Dendritic cell treated with granulocyte-macrophage colony-stimulating factor and Interleukin-4, amounts not matched to agents 40 ng/mL and 50 ng/mL, for 4 days (primary cell): ENCODE data around the gene IFI27L1.

ENCODE experiments used
- H3K27ac Mint-ChIP-seq: one replicate; pipeline ENCODE4 v1.8.0; 2022; ENCODE audit warnings: mild to moderate bottlenecking, mixed read lengths
- H3K27me3 Mint-ChIP-seq: one replicate; pipeline ENCODE4 v1.8.0; 2022; ENCODE audit warnings: mild to moderate bottlenecking, mixed read lengths
- H3K36me3 Mint-ChIP-seq: one replicate; pipeline ENCODE4 v1.8.0; 2022; ENCODE audit warnings: low read depth, mixed read lengths
- H3K4me1 Mint-ChIP-seq: one replicate; pipeline ENCODE4 v1.8.0; 2022; ENCODE audit warnings: low read depth, mixed read lengths
- H3K4me3 Mint-ChIP-seq: one replicate; pipeline ENCODE4 v1.8.0; 2022; ENCODE audit warnings: mild to moderate bottlenecking, moderate library complexity, mixed read lengths
- H3K9me3 Mint-ChIP-seq: one replicate; pipeline ENCODE4 v1.8.0; 2022; ENCODE audit warnings: mixed read lengths
- intact Hi-C: fragments of 100-400 bp; cut with micrococcal nuclease; formaldehyde crosslinking; loops from one replicate; pipeline ENCODE4 v1.15.0; 2022

The IFI27L1 gene

DNA sequence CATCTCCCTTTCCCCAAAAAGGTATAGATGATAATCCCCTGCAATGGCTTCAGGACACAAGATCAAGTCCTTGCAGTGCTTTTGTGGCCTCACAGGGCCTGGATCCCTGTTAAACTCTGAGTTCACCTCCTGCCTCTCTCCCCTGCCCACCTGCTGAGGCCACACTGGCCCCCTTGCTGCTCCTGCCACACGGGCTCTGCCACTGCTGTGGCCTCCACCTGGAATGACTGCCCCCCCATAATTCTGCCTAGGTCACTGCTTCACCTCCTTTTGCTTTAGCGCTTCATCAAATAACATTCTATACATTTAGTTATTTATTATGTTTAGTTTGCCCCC, 28.8 kb downstream of the IFI27L1 start:
- Mint-ChIP-seq H3K27ac (no peak overlapping the region), H3K4me1 (peaks cover 12% of the 10 kb centered on the region), H3K4me3 (no peak overlapping the region), H3K27me3 (peaks cover 2% of the 10 kb centered on the region), H3K9me3 (no peaks in the 10 kb centered on the region), H3K36me3 (no peaks in the 10 kb centered on the region)
- intact Hi-C loops, result no loop called here

DNA sequence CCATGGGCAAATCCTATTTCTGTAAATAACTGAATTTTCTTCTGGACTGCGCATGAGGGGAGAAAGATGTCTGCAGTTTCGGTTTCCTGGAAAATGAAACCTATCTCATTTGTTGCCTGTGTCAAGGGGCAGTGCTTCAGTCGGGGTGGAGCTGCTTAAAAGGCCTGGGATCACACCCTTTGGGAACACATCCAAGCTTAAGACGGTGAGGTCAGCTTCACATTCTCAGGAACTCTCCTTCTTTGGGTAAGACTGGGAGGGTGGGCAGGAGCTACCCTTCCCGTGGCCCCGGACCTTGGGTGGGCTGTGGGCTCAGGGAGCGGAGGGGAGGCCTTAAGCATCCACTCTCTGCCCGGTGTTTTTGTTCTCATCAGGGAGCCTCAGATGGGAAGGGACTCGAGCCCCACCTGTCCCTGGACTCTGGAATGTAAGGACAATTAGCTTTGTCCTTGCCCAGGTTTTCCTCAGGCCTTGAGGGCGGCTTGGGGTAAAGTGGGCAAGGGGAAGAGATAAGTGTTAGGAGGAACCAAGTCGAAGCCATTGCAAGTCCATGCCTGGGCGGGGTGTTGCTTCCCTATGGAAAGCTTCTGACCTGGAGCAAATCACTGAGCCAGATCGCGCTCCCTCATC, 29.6 kb downstream of the IFI27L1 start, which contains the start of gene IFI27:
Gene IFI27 (plus strand): TSS at position 185 of the 630 bp plus-strand sequence.
- intact Hi-C loops, result no loop called here
- Mint-ChIP-seq H3K4me3 (no peak within 1 kb of the TSS), H3K27me3 (peaks cover 5% of the 10 kb centered on the region), H3K9me3 (no peaks in the 10 kb centered on the region), H3K27ac (no peak within 1 kb of the TSS), H3K36me3 (no peaks in the 10 kb centered on the region), H3K4me1 (peaks cover 20% of the 10 kb centered on the region)

DNA sequence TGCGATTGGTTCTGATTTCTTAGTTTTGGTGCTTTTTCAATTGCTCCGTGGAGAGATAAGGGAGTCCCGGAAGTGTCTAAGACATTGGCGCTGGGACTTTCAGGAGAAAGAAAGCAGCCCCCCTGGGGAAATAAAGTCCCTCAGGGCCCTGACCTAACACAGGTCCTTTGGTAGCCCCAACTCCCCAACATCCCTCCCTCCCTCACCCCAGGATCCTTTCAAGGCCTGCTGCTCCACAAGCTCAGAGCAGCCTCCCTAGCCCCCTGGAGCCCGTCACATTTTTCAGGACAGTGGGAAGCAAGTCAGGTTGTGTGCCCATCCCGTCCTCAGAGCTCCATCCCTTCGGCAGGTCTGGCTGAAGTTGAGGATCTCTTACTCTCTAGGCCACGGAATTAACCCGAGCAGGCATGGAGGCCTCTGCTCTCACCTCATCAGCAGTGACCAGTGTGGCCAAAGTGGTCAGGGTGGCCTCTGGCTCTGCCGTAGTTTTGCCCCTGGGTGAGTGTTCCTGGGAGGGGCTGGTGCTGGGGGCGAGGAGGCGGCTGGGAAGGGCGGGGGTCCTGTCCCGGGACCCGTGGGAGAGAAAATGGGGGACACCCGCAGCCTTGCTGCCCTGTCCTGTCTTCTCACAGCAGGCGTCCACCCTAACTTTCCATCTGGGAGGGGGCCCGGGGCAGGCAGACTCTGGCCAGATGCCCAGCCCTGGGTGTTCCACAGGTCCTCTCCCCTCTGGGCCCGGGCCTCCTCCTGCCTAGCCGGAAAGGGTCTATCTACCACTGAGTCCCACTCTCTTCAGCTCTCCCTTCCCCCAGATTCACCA, 30.4 kb downstream of the IFI27L1 start:
- H3K4me1 Mint-ChIP-seq, result peaks cover 24% of the 10 kb centered on the region
- H3K36me3 Mint-ChIP-seq, result no peaks in the 10 kb centered on the region

DNA sequence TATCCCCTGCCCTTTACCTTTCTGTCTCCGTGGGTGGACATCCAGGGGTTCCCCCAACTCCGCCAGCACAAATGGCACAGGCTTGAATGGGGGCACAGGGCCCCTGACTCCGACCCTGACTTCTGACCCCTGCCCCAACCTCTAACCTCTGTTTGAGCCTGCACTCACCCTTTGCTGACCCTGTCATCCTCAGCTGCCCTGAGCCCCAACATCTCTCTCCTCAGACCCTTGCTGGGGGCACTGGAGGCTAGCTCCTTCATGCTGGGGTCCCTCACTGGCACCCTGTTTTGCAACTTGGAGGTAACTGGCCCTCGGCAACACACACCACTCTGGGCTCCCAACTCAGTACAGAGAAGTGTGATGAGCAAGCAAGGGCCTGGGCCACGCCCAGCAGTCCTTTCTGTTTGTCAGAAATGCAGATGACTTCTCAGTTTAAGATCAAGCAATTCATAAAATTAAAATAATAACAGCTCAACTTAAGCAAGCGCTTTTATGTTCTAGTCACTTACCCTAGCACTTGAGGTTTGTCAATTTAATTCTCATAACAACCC, 31.5 kb downstream of the IFI27L1 start:
- peaks cover 15% of the 10 kb centered on the region for H3K27me3 Mint-ChIP-seq
- intact Hi-C loops, result no loop called here
- H3K4me1 Mint-ChIP-seq, result peaks cover 24% of the 10 kb centered on the region
- H3K4me3 Mint-ChIP-seq, result no peak overlapping the region
- H3K9me3 Mint-ChIP-seq, result no peaks in the 10 kb centered on the region
- H3K27ac Mint-ChIP-seq, result peak overlapping the region; percentile 30
- no peaks in the 10 kb centered on the region for H3K36me3 Mint-ChIP-seq

More for the DNA sequence above, 30.4 kb downstream of the IFI27L1 start:
- H3K27me3 Mint-ChIP-seq, result peaks cover 11% of the 10 kb centered on the region
- H3K4me3 Mint-ChIP-seq, result no peak overlapping the region
- peak overlapping the region; percentile 30 for H3K27ac Mint-ChIP-seq
- intact Hi-C loops, result no loop called here
- H3K9me3 Mint-ChIP-seq, result no peaks in the 10 kb centered on the region

DNA sequence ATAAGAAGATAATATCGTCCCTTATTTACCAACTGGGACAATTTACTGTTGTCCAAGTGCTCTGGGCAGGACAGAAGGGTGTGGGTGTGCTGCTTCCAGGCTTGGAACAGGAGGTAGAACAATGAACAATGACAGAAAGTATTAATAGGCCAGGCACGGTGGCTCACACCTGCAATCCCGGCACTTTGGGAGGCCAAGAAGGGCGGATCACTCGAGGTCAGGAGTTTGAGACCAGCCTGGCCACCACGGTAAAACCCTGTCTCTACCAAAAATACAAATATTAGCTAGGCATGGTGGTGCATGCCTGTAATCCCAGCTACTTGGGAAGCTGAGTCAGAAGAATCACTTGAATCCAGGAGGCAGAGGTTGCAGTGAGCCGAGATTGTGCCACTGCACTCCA, 32.0 kb downstream of the IFI27L1 start:
- intact Hi-C loops, result no loop called here
- Mint-ChIP-seq H3K9me3 (no peaks in the 10 kb centered on the region), H3K36me3 (no peaks in the 10 kb centered on the region), H3K27ac (peak overlapping the region; percentile 30), H3K4me3 (no peak overlapping the region), H3K27me3 (peaks cover 20% of the 10 kb centered on the region), H3K4me1 (peaks cover 24% of the 10 kb centered on the region)

DNA sequence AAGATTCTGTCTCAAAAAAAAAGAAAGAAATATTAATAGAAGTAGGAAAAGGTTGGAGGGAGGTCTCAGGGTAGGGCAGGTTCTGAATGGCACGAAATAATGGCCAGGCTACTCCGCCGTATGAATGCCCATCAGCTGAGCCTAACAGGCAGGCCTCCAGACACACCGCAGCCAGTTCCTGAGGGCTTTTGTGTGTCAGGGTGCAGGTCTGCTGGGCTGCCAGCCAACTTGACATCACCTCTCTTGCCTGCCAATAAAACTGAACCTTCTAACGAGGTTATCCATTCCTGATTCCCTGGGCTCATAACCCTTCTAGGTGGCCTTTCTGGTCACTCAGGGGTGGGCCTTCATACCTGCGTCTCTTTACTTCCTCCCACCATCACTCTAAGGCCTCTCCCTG, 32.4 kb downstream of the IFI27L1 start:
- Mint-ChIP-seq H3K27me3 (peaks cover 23% of the 10 kb centered on the region), H3K27ac (no peak overlapping the region), H3K4me3 (no peak overlapping the region), H3K36me3 (no peaks in the 10 kb centered on the region), H3K9me3 (no peaks in the 10 kb centered on the region), H3K4me1 (peaks cover 24% of the 10 kb centered on the region)
- intact Hi-C loops, result no loop called here

DNA sequence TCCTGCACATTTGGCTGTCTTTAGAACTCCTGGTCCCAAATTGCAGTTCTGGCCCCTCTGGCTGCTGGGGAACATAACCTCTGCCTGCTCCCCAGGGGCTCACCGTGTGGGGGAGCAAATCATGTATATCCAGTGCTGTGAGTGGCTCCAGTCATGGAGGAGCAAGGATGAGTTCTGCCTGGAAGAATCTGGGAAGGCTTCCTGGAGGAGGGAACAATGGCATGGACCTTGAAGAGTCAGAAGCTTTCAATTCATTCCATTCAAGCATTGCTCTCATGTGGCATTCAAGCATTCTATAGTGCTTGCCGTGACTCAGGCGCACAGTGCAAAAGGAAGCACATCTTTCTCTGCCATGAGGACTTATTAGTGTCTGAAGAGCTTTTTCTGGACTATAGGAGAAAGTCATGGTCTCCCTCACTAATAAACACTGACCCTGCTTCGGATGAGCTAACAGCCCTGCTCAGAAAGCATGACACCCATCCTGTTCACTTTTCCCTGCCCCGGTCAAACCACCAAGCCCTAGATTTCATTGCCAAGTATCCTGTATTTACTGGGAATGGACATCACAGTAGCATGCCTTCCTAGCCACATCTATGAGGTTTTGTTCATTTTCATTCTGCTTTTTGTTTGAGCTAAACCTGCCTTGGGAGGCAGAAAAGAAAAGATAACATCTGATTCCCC, 32.9 kb downstream of the IFI27L1 start:
- Mint-ChIP-seq H3K27me3 (peaks cover 24% of the 10 kb centered on the region), H3K9me3 (no peaks in the 10 kb centered on the region), H3K27ac (peak overlapping the region; percentile 69), H3K36me3 (no peaks in the 10 kb centered on the region), H3K4me3 (no peak overlapping the region), H3K4me1 (peaks cover 24% of the 10 kb centered on the region)
- intact Hi-C loops, result no loop called here

DNA sequence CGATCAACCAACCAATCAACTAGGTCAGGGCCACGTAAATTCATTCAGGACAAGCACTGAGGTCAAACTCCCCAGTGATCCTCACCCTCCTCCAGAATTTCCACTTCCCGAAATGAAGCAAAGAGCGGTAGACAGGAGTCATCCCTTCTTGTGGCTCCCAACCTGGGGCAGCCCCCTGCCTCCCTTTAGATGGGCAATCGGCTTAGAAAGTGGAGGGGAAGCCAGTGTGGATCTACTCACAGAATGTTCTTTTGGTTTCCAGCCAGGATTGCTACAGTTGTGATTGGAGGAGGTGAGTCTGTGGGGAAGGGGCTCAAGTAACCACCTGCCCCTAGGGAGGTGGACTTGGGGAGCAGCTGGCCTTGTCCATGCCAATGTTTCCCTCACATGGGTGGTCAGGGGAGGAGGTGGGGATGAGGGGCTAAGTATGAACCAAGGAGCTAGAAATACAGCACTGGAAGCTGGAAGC, 33.5 kb downstream of the IFI27L1 start:
- Mint-ChIP-seq H3K36me3 (no peaks in the 10 kb centered on the region), H3K9me3 (peaks cover 5% of the 10 kb centered on the region), H3K27me3 (peaks cover 30% of the 10 kb centered on the region), H3K27ac (peak overlapping the region; percentile 69), H3K4me3 (peak overlapping the region; percentile 20), H3K4me1 (peaks cover 24% of the 10 kb centered on the region)
- intact Hi-C loops, result no loop called here

DNA sequence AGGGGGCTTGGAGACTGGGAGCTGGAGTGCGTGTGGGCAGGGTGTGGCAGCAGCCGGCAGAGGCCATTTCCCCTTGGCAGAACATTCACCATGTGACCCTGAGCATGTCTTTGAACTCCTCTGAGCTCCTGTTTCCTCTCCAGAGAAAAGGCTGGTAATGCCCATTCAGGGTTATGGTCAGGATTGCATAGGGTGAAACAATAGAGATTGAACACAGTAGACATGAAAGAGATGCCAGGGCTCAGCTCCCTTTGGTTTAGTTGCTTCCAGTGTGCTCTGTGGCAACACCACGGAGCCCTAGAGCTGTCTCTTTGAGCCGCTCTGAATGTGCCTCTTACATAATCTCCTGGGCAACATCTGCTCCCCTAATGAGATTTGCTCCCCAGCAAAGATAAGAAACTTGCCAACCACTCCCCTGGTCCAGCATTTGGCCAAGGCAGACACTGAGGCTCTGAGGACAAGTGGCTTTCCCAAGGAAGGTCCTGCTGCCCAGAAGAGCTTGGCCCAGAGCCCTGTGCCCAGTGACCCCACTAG, 34.0 kb downstream of the IFI27L1 start:
- Mint-ChIP-seq H3K9me3 (peaks cover 9% of the 10 kb centered on the region), H3K27ac (peak overlapping the region; percentile 69), H3K4me3 (peak overlapping the region; percentile 20), H3K27me3 (peaks cover 31% of the 10 kb centered on the region), H3K4me1 (peaks cover 24% of the 10 kb centered on the region), H3K36me3 (no peaks in the 10 kb centered on the region)
- intact Hi-C loops, result no loop called here

DNA sequence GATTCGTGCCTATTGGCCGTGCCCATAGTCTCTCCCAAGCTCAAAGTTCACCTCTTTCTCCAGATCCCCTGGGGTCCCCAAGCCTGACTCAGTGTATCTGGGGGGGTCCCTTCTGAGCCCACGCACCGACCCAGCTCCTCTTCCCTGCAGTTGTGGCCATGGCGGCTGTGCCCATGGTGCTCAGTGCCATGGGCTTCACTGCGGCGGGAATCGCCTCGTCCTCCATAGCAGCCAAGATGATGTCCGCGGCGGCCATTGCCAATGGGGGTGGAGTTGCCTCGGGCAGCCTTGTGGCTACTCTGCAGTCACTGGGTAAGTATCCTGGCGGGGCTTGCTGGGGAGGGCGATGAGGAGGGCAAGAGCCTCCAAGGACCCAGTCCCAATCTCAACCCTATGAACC, 34.5 kb downstream of the IFI27L1 start:
- Mint-ChIP-seq H3K27me3 (peaks cover 32% of the 10 kb centered on the region), H3K4me3 (no peak overlapping the region), H3K27ac (peak overlapping the region; percentile 69), H3K9me3 (peaks cover 14% of the 10 kb centered on the region), H3K4me1 (peaks cover 24% of the 10 kb centered on the region), H3K36me3 (no peaks in the 10 kb centered on the region)
- intact Hi-C loops, result no loop called here

DNA sequence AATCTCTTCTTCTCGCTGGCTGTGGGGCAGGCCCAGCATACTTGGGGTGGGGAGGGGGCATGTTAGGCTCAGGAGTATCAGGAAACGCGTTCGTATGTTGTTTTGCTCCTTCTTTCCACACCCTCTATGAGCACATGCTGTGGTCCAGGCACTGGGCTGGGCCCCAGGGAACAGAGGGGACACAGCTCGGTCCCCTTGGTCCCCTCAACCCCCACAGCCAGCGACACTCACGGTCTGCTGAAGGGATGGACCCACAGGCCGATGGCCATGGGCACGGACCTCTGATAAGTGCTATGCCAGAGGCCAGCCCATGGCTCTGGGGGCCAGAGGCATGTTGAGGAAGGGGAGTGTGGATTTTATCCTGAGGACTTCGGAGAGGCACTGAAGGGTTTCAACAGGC, 35.6 kb downstream of the IFI27L1 start:
- intact Hi-C loops, result no loop called here
- Mint-ChIP-seq H3K4me1 (peaks cover 24% of the 10 kb centered on the region), H3K36me3 (no peaks in the 10 kb centered on the region), H3K27me3 (peaks cover 38% of the 10 kb centered on the region), H3K9me3 (peaks cover 19% of the 10 kb centered on the region), H3K4me3 (no peak overlapping the region), H3K27ac (no peak overlapping the region)

DNA sequence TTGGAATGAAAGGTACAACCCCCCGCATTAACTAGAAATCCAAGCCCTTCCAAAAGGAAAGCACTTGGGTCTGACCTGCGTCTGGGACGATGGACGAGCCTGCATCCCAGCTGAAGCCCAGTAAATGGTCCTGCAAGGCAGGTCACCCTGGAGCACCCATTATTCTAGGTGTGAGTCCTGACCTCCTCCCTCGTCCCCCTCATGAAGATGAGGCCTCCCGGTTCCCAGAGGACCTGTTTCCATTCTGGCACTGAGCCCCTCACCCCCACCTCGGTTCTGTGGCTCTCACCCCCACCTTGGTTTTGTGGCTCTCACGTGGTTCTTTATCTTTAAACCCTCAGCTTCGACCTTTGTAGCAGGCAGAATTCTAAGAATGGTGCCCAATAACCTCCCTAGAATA, 36.7 kb downstream of the IFI27L1 start:
- Mint-ChIP-seq H3K4me1 (peaks cover 19% of the 10 kb centered on the region), H3K27ac (no peak overlapping the region), H3K9me3 (peaks cover 19% of the 10 kb centered on the region), H3K27me3 (peaks cover 43% of the 10 kb centered on the region), H3K36me3 (no peaks in the 10 kb centered on the region), H3K4me3 (no peak overlapping the region)
- intact Hi-C loops, result no loop called here

DNA sequence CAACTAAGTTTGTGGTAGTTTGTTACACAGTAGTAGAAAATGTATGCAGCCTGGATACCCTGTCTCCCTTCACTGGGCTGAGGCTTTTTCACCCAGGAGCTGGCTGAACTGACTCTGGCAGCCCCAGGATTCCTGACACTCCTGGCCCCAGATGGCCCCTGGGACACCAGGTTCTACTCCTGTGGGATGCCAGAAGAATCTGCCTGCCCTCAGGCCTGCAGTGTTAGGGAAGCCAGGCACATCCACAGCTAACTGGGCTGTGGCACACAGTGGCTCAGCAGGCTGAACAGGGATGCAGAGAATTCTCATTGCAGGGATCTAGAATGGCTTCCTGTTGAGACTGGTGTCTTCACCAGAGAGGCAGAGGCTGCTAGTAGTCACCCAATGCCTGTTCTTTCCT, 38.0 kb downstream of the IFI27L1 start:
- H3K27ac Mint-ChIP-seq, result no peak overlapping the region
- H3K9me3 Mint-ChIP-seq, result peaks cover 19% of the 10 kb centered on the region
- peaks cover 43% of the 10 kb centered on the region for H3K27me3 Mint-ChIP-seq
- no peaks in the 10 kb centered on the region for H3K36me3 Mint-ChIP-seq
- intact Hi-C loops, result no loop called here
- H3K4me3 Mint-ChIP-seq, result no peak overlapping the region
- H3K4me1 Mint-ChIP-seq, result peaks cover 19% of the 10 kb centered on the region
